ENCODE measurements around the gene DAGLA.

DAGLA gene

GRCh38 chr11:61739966-61740365, 59.8 kb downstream of the DAGLA start:
- Histone ChIP-seq H3K27me3 (ENCODE audit: insufficient read depth, low read depth, severe bottlenecking) (no peaks in the 10 kb centered on the region), H3K4me3 (ENCODE audit: low read depth, low read length) (no peak overlapping the region), H3K9me3 (ENCODE audit: severe bottlenecking) (no peaks in the 10 kb centered on the region), H3K27ac (no peak overlapping the region), H3K36me3 (no peaks in the 10 kb centered on the region)
- no peak for DNase-seq
- TF ChIP-seq CTCF (IDR thresholded peaks at IDR 0.05; ENCODE audit: low read depth, low read length): no peak

GRCh38 chr11:61742391-61742790, 62.2 kb downstream of the DAGLA start:
- no peak overlapping the region for H3K4me3 ChIP-seq (ENCODE audit: low read depth, low read length)
- no peak for TF ChIP-seq CTCF (IDR thresholded peaks at IDR 0.05; ENCODE audit: low read depth, low read length)
- no peak for DNase-seq
- no peak overlapping the region for H3K27ac ChIP-seq
- H3K9me3 ChIP-seq (ENCODE audit: severe bottlenecking): no peaks in the 10 kb centered on the region
- H3K27me3 ChIP-seq (ENCODE audit: insufficient read depth, low read depth, severe bottlenecking): no peaks in the 10 kb centered on the region
- no peaks in the 10 kb centered on the region for H3K36me3 ChIP-seq

- Histone ChIP-seq H3K4me3 (ENCODE audit: low read depth, low read length) (no peak overlapping the region), H3K36me3 (no peaks in the 10 kb centered on the region), H3K9me3 (ENCODE audit: severe bottlenecking) (no peaks in the 10 kb centered on the region), H3K27ac (no peak overlapping the region), H3K27me3 (ENCODE audit: insufficient read depth, low read depth, severe bottlenecking) (no peaks in the 10 kb centered on the region)
- TF ChIP-seq CTCF (IDR thresholded peaks at IDR 0.05; ENCODE audit: low read depth, low read length): no peak
- DNase-seq: no peak
These were observed 63.4 kb downstream of the DAGLA start for GRCh38 chr11:61743486-61744095.

GRCh38 chr11:61744181-61744580, 64.0 kb downstream of the DAGLA start:
- no peaks in the 10 kb centered on the region for H3K36me3 ChIP-seq
- H3K27ac ChIP-seq: no peak overlapping the region
- H3K27me3 ChIP-seq (ENCODE audit: insufficient read depth, low read depth, severe bottlenecking): no peaks in the 10 kb centered on the region
- H3K4me3 ChIP-seq (ENCODE audit: low read depth, low read length): no peak overlapping the region
- TF ChIP-seq CTCF (IDR thresholded peaks at IDR 0.05; ENCODE audit: low read depth, low read length): no peak
- DNase-seq: no peak
- no peaks in the 10 kb centered on the region for H3K9me3 ChIP-seq (ENCODE audit: severe bottlenecking)

- H3K4me3 ChIP-seq (ENCODE audit: low read depth, low read length): no peak overlapping the region
- no peak overlapping the region; the same call in 1 of the 2 replicates for H3K27ac ChIP-seq
- DNase-seq: no peak
- H3K27me3 ChIP-seq (ENCODE audit: insufficient read depth, low read depth, severe bottlenecking): no peaks in the 10 kb centered on the region
- TF ChIP-seq CTCF (IDR thresholded peaks at IDR 0.05; ENCODE audit: low read depth, low read length): no peak
- no peaks in the 10 kb centered on the region for H3K36me3 ChIP-seq
- no peaks in the 10 kb centered on the region for H3K9me3 ChIP-seq (ENCODE audit: severe bottlenecking)
These were observed 64.5 kb downstream of the DAGLA start for GRCh38 chr11:61744609-61745156.

Data from WERI-Rb-1 (cell line).